ENCODE measurements around the gene NOLC1. TPM values are rescaled to one million over a fixed set of nuclear protein-coding genes. Genes with fewer than 3 reads are reported as not detected.

NOLC1 gene
- polyA plus RNA-seq, 2 donors: 25.4 to 46.5 TPM

GRCh38 chr10:102196893-102197292 is 44.7 kb downstream of the NOLC1 start:
- H3K36me3 ChIP-seq (ENCODE audit: control insufficient read depth in 2 of 2, insufficient read depth in 2 of 2, low read length in 1 of 2): no peaks in the 10 kb centered on the region
- WGBS, 2 donors: 64 to 80% methylated on average over 2 of the region's 2 CpGs

DNA sequence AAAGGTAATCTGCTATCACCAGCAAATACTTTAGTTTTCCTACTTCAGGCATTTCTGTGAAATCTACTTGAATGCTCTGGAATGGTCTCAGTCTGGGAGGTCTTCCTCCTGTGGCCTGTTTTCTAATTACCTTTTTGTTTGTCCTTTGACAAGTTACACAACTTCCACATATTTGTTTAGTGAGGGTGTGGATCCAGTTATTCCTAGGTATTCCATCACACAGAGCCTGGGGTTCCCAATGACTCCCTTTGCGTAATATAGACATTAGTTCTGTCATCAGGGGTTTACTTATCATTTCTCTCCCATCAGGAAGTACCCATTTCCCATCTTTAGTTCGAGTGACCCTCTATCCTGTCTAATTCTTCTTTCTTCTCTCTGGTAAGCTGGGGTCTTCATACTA is 45.8 kb downstream of the NOLC1 start:
- 73 to 82% methylated on average over 2 of the region's 2 CpGs for WGBS, 2 donors
- Histone ChIP-seq H3K9me3 (ENCODE audit: control insufficient read depth in 2 of 2, insufficient read depth in 1 of 2, low read depth in 1 of 2, low read length in 1 of 2) (peaks cover 0 to 2% of the 10 kb centered on the region in 2 donors), H3K36me3 (ENCODE audit: control insufficient read depth in 2 of 2, insufficient read depth in 2 of 2, low read length in 1 of 2) (no peaks in the 10 kb centered on the region), H3K27ac (ENCODE audit: low read depth in 2 of 2, low read length in 1 of 2) (no peak overlapping the region), H3K4me3 (ENCODE audit: low read depth in 1 of 2, low read length in 2 of 2) (no peak overlapping the region), H3K27me3 (ENCODE audit: control insufficient read depth in 1 of 2, insufficient read depth in 2 of 2, low read length in 2 of 2) (no peaks in the 10 kb centered on the region), H3K4me1 (ENCODE audit: control insufficient read depth in 2 of 2, insufficient read depth in 2 of 2, low read length in 1 of 2) (peaks cover 0 to 2% of the 10 kb centered on the region in 2 donors)

More at GRCh38 chr10:102196893-102197292, 44.7 kb downstream of the NOLC1 start:
- H3K4me1 ChIP-seq (ENCODE audit: control insufficient read depth in 2 of 2, insufficient read depth in 2 of 2, low read length in 1 of 2): peaks cover 0 to 2% of the 10 kb centered on the region in 2 donors
- no peak overlapping the region for H3K27ac ChIP-seq (ENCODE audit: low read depth in 2 of 2, low read length in 1 of 2)
- H3K9me3 ChIP-seq (ENCODE audit: control insufficient read depth in 2 of 2, insufficient read depth in 1 of 2, low read depth in 1 of 2, low read length in 1 of 2): peaks cover 0 to 8% of the 10 kb centered on the region in 2 donors
- no peak overlapping the region for H3K4me3 ChIP-seq (ENCODE audit: low read depth in 1 of 2, low read length in 2 of 2)
- H3K27me3 ChIP-seq (ENCODE audit: control insufficient read depth in 1 of 2, insufficient read depth in 2 of 2, low read length in 2 of 2): no peaks in the 10 kb centered on the region

DNA sequence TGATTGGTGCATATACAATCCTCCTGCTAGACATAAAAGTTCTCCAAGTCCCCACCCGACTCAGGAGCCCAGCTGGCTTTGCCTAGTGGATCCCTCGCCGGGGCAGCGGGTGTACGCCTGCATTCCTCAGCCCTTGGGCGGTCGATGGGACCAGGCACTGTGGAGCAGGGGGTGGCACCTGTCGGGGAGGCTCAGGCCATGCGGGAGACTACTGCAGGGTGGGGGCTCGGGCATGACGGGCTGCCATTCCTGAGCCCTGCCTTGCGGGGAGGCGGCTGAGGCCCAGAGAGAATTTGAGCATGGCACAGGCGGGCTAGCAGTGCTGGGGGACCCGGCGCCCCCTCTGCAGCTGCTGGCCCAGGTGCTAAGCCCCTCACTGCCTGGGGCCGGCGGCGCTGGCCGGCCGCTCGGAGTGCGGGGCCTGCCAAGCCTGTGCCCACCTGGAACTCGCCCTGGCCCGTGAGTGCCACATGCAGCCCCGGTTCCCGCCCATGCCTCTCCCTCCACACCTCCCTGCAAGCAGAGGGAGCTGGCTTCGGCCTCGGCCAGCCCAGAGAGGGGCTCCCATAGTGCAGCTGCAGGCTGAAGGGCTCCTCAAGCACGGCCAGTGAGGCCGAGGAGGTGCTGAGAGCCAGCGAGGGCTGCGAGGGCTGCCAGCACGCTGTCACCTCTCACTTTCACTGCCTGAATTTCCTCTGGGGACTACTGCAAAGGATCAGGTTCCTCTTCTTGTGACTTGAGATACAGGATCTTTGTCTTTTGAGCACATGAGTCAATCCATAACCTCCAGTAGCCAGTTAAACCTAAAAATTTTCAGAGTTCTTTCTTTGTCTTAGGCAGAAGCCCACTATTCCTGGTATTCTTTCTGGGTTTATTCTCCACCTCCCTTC is 48.8 kb downstream of the NOLC1 start:
- no peaks in the 10 kb centered on the region for H3K36me3 ChIP-seq (ENCODE audit: control insufficient read depth in 2 of 2, insufficient read depth in 2 of 2, low read length in 1 of 2)
- H3K27me3 ChIP-seq (ENCODE audit: control insufficient read depth in 1 of 2, insufficient read depth in 2 of 2, low read length in 2 of 2): no peaks in the 10 kb centered on the region
- no peak overlapping the region for H3K27ac ChIP-seq (ENCODE audit: low read depth in 2 of 2, low read length in 1 of 2)
- no peak overlapping the region for H3K4me3 ChIP-seq (ENCODE audit: low read depth in 1 of 2, low read length in 2 of 2)
- WGBS, 2 donors: 90 to 91% methylated on average over 29 to 34 of the region's 34 CpGs
- peaks cover 0 to 2% of the 10 kb centered on the region in 2 donors for H3K4me1 ChIP-seq (ENCODE audit: control insufficient read depth in 2 of 2, insufficient read depth in 2 of 2, low read length in 1 of 2)
- H3K9me3 ChIP-seq (ENCODE audit: control insufficient read depth in 2 of 2, insufficient read depth in 1 of 2, low read depth in 1 of 2, low read length in 1 of 2): peaks cover 0 to 8% of the 10 kb centered on the region in 2 donors

GRCh38 chr10:102202386-102202785 is 50.2 kb downstream of the NOLC1 start:
- peaks cover 0 to 2% of the 10 kb centered on the region in 2 donors for H3K4me1 ChIP-seq (ENCODE audit: control insufficient read depth in 2 of 2, insufficient read depth in 2 of 2, low read length in 1 of 2)
- WGBS, 2 donors: 67 to 68% methylated on average over 1 of the region's 1 CpG
- peaks cover 0 to 8% of the 10 kb centered on the region in 2 donors for H3K9me3 ChIP-seq (ENCODE audit: control insufficient read depth in 2 of 2, insufficient read depth in 1 of 2, low read depth in 1 of 2, low read length in 1 of 2)
- no peaks in the 10 kb centered on the region for H3K27me3 ChIP-seq (ENCODE audit: control insufficient read depth in 1 of 2, insufficient read depth in 2 of 2, low read length in 2 of 2)
- H3K4me3 ChIP-seq (ENCODE audit: low read depth in 1 of 2, low read length in 2 of 2): no peak overlapping the region
- no peak overlapping the region for H3K27ac ChIP-seq (ENCODE audit: low read depth in 2 of 2, low read length in 1 of 2)
- H3K36me3 ChIP-seq (ENCODE audit: control insufficient read depth in 2 of 2, insufficient read depth in 2 of 2, low read length in 1 of 2): no peaks in the 10 kb centered on the region

DNA sequence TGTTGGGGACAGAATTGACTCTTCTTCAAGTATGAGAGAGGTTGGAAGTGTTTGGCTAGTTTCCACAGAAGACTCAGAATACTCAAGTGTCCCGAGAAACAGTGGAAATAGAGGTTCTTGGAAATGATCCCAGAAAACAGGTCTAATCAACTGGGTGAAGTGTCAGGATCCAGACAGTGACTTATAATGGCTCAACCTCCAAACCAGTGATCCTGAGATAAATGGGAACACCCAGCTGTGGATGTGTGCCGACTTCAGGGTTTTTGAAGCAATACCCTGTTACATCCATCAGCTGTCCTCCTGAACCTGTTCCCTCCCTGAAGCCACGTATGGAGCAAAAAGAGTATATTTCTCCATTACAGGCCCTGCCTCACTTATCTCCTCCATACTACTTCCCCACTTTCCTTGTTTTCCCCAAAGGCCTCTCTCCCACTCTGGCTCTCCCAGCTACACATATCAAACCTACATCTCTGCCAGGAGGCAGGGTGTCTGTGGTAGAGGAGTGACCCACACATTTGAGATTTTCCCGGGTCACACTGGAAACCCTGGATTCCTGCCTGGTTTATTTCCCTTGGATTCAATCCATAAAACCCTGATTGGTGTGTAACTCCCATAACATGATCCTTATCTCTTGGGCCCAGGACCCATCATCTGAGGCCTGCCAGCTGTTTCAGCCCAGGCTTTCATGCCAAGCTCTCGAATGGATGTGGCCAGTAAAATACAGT is 56.3 kb downstream of the NOLC1 start:
- Histone ChIP-seq H3K27ac (ENCODE audit: low read depth in 2 of 2, low read length in 1 of 2) (no peak overlapping the region), H3K27me3 (ENCODE audit: control insufficient read depth in 1 of 2, insufficient read depth in 2 of 2, low read length in 2 of 2) (no peaks in the 10 kb centered on the region), H3K4me3 (ENCODE audit: low read depth in 1 of 2, low read length in 2 of 2) (no peak overlapping the region), H3K4me1 (ENCODE audit: control insufficient read depth in 2 of 2, insufficient read depth in 2 of 2, low read length in 1 of 2) (no peaks in the 10 kb centered on the region), H3K9me3 (ENCODE audit: control insufficient read depth in 2 of 2, insufficient read depth in 1 of 2, low read depth in 1 of 2, low read length in 1 of 2) (peaks cover 0 to 6% of the 10 kb centered on the region in 2 donors), H3K36me3 (ENCODE audit: control insufficient read depth in 2 of 2, insufficient read depth in 2 of 2, low read length in 1 of 2) (no peaks in the 10 kb centered on the region)
- WGBS, 2 donors: 43 to 47% methylated on average over 5 of the region's 5 CpGs

DNA sequence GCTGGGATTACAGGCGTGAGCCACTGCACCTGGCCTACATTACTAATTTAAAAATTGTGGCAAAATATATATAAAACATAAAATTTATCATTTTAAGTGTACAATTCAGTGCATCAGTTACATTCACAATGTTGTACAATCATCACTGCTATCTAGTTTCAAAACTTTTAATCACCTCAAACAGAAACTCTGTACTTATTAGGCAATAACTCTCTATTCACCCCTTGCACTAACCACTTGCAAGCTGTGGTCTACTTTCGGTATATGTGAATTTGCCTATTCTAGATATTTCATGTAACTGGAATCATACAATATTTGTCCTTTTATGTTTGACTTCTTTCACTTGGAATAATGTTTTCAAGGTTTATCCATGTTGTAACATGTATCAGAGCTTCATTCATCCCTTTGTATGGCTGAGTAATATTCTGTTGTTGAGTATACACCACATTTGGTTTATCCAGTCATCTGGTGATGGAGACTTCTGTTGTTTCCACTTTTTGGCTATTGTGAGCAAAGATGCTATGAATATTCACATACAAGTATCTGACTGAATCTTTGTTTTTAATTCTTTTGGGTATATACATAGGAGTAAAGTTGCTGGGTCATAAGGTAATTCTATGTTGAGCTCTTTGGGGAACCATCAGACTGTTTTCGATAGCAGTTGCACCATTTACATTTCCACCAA is 59.6 kb downstream of the NOLC1 start:
- Histone ChIP-seq H3K4me3 (ENCODE audit: low read depth in 1 of 2, low read length in 2 of 2) (no peak overlapping the region), H3K27me3 (ENCODE audit: control insufficient read depth in 1 of 2, insufficient read depth in 2 of 2, low read length in 2 of 2) (no peaks in the 10 kb centered on the region), H3K36me3 (ENCODE audit: control insufficient read depth in 2 of 2, insufficient read depth in 2 of 2, low read length in 1 of 2) (no peaks in the 10 kb centered on the region), H3K27ac (ENCODE audit: low read depth in 2 of 2, low read length in 1 of 2) (no peak overlapping the region), H3K9me3 (ENCODE audit: control insufficient read depth in 2 of 2, insufficient read depth in 1 of 2, low read depth in 1 of 2, low read length in 1 of 2) (no peaks in the 10 kb centered on the region), H3K4me1 (ENCODE audit: control insufficient read depth in 2 of 2, insufficient read depth in 2 of 2, low read length in 1 of 2) (no peaks in the 10 kb centered on the region)
- 81 to 89% methylated on average over 3 of the region's 3 CpGs for WGBS, 2 donors

Other genes starting within 250 kb of the NOLC1 start
- gene ARMH3, start 96.2 kb upstream of the NOLC1 start, polyA plus RNA-seq: 10 to 100 TPM; 13.1 to 16.3 TPM
- 10 to 100 TPM in 1 of 2 donors, 1 to 10 TPM in 1; 9.4 to 12.5 TPM for gene HPS6, start 87.0 kb upstream of the NOLC1 start, polyA plus RNA-seq
- 10 to 100 TPM; 29.8 to 36.5 TPM for gene LDB1, start 32.0 kb upstream of the NOLC1 start, polyA plus RNA-seq
- gene PPRC1, start 19.3 kb upstream of the NOLC1 start, polyA plus RNA-seq: 10 to 100 TPM; 23.4 TPM
- under 1 TPM in 1 of 2 donors, not detected in 1; 0.02 TPM for gene ELOVL3, start 73.9 kb downstream of the NOLC1 start, polyA plus RNA-seq
- gene PITX3, start 89.1 kb downstream of the NOLC1 start, polyA plus RNA-seq: not detected
- 10 to 100 TPM; 11.4 to 11.7 TPM for gene GBF1, start 93.1 kb downstream of the NOLC1 start, polyA plus RNA-seq
- gene NFKB2, start 243.3 kb downstream of the NOLC1 start, polyA plus RNA-seq: 10 to 100 TPM; 11.4 to 22.6 TPM